ENCODE data around the gene WDFY4. TPM values are rescaled to one million over a fixed set of nuclear protein-coding genes. Genes with fewer than 3 reads are reported as not detected.

WDFY4 gene
- polyA plus RNA-seq, 2 of the 4 experiments (the other 2 are of a cell fraction), result not detected

DNA sequence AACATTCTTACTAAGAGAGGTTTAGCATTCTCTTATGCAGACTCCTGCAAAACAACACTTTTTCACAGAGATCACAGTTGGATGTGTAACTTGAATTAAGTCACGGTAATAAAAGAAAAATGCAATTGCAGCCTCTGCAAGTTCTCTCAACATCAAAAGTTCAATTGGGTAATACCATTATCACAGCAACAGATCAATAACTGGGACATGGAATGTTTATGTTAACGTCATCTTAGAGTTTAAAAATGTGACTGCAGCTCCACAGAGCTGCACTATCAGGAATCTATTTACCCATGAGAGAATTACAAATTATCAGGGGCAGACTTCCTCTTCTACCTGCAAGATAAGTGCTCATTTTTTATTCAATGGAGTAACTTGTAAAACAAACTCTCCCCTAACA lies 344.0 kb downstream of the WDFY4 start:
- TF ChIP-seq RNF2 (IDR thresholded peaks at IDR 0.05; ENCODE audit: borderline replicate concordance, low read depth), result no peak
- no peak for TF ChIP-seq ZC3H11A (IDR thresholded peaks at IDR 0.05)
- TF ChIP-seq, protein P1, sequence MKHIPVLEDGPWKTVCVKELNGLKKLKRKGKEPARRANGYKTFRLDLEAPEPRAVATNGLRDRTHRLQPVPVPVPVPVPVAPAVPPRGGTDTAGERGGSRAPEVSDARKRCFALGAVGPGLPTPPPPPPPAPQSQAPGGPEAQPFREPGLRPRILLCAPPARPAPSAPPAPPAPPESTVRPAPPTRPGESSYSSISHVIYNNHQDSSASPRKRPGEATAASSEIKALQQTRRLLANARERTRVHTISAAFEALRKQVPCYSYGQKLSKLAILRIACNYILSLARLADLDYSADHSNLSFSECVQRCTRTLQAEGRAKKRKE (CRISPR knock-in tag; IDR thresholded peaks at IDR 0.05; ENCODE audit: low read depth), result no peak
- TF ChIP-seq, protein P2, sequence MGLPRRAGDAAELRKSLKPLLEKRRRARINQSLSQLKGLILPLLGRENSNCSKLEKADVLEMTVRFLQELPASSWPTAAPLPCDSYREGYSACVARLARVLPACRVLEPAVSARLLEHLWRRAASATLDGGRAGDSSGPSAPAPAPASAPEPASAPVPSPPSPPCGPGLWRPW (IDR thresholded peaks at IDR 0.05), result no peak
- TF ChIP-seq HEYL (CRISPR knock-in tag; IDR thresholded peaks at IDR 0.05), result no peak
- no peak for TF ChIP-seq SMC3 (IDR thresholded peaks at IDR 0.05)
- TF ChIP-seq SREBF2 (IDR thresholded peaks at IDR 0.05), result no peak
- TF ChIP-seq KDM5A (IDR thresholded peaks at IDR 0.05), result no peak
- FAIRE-seq (no peak), ATAC-seq (no peak), DNase-seq (ENCODE audit: low read depth in 1 of 2, low spot score in 1 of 2) (no peak)
- Histone ChIP-seq H3K4me2 (no peak overlapping the region), H3K4me1 (no peaks in the 10 kb centered on the region), H3K4me3 (no peak overlapping the region), H3K27ac (no peak overlapping the region), H3K9me3 (no peaks in the 10 kb centered on the region)
- 2% methylated on average over 2 of the region's 2 CpGs for WGBS (ENCODE audit: missing lambda C conversion rate)
- ChIA-PET POLR2A (no interaction called here), CTCF (no interaction called here)

DNA sequence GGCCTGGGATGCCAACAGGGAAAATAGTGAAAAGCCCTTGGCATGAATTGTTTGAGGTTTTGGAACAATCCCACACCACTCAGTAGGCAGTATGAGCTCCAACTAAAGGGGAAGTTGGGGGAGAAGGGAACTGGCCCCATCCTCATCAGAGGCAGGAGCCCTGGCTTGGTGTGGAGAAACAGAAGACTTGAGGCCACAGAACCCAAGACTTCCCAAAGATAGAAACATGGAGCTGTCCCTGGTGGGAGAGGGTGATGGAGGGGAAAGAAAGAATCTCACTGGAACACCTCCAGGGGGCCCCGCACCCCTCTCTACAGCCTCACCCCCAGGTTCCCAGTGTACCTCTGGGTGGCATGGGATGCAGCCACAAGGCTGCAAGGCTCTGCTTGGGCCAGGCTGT lies 345.0 kb downstream of the WDFY4 start:
- 11% methylated on average over 1 of the region's 1 CpG for WGBS (ENCODE audit: missing lambda C conversion rate)
- ChIA-PET CTCF (no interaction called here), POLR2A (no interaction called here)
- ATAC-seq, result no peak
- TF ChIP-seq, protein P3, sequence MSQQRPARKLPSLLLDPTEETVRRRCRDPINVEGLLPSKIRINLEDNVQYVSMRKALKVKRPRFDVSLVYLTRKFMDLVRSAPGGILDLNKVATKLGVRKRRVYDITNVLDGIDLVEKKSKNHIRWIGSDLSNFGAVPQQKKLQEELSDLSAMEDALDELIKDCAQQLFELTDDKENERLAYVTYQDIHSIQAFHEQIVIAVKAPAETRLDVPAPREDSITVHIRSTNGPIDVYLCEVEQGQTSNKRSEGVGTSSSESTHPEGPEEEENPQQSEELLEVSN (IDR thresholded peaks at IDR 0.05; ENCODE audit: borderline replicate concordance, low read depth), result no peak
- TF ChIP-seq HOXB5 (CRISPR knock-in tag; IDR thresholded peaks at IDR 0.05) (no peak), JUN (IDR thresholded peaks at IDR 0.05) (no peak), RCOR1 (IDR thresholded peaks at IDR 0.05; ENCODE audit: low read depth, low read length) (no peak)
- DNase-seq (ENCODE audit: low read depth in 1 of 2, low spot score in 1 of 2), result no peak
- no peaks in the 10 kb centered on the region for H3K9me3 ChIP-seq
- H3K27ac ChIP-seq, result no peak overlapping the region
- H3K4me3 ChIP-seq, result no peak overlapping the region
- FAIRE-seq, result no peak
- no peaks in the 10 kb centered on the region for H3K4me1 ChIP-seq
- no peak overlapping the region for H3K4me2 ChIP-seq

Small RNAs within 50 kb of the gene (small RNA-seq; reads per million reads assigned to genes)
- 0 reads per million in 6 experiments for gene MIR4294

Other genes with a start within 250 kb of the WDFY4 start
- 1.7 and 1.9 TPM in 2 replicates for gene ARHGAP22, start 79.8 kb upstream of the WDFY4 start, polyA plus RNA-seq (2011; rRNA removed)
- 3.0 to 3.7 TPM (median 3.2 TPM) in 3 replicates for gene ARHGAP22, start 79.8 kb upstream of the WDFY4 start, polyA plus RNA-seq (2017; fragmentation: RNase III; extraction: RNeasy Plus Mini Kit Qiagen cat#74134 plus additional on column Dnase treatment)